ENCODE data around the gene ITPR1. TPM values are rescaled to one million over a fixed set of nuclear protein-coding genes. Genes with fewer than 3 reads are reported as not detected.

Gene ITPR1
- total and polyA plus RNA-seq, 2 experiments from 2014 or later, result 1.4 to 2.5 TPM

- Histone ChIP-seq H3K27ac (no peak overlapping the region), H3K4me2 (ENCODE audit: unreplicated experiment) (no peak overlapping the region), H3F3A (ENCODE audit: insufficient read depth) (no peaks in the 10 kb centered on the region), H3K79me2 (ENCODE audit: insufficient read depth) (no peaks in the 10 kb centered on the region), H3K9me2 (ENCODE audit: insufficient read depth) (no peaks in the 10 kb centered on the region), H2AFZ (no peak overlapping the region), H3K36me3 (ENCODE audit: low read depth) (no peaks in the 10 kb centered on the region), H3K27me3 (replicated peaks; ENCODE audit: insufficient read depth) (no peaks in the 10 kb centered on the region), H3K4me1 (ENCODE audit: insufficient read depth) (peaks cover 5% of the 10 kb centered on the region; the same call in 1 of the 2 replicates), H4K20me1 (ENCODE audit: insufficient read depth) (no peaks in the 10 kb centered on the region), H3K9ac (no peak overlapping the region), H3K4me3 (no peak overlapping the region), H3K9me3 (ENCODE audit: low read depth) (no peaks in the 10 kb centered on the region)
- DNase-seq, result no peak
- 63 to 66% methylated on average over 6 of the region's 6 CpGs for WGBS, 2 experiments (ENCODE audit: low coverage in 1 of 2, low lambda C conversion rate in 2 of 2, missing lambda C conversion rate in 2 of 2)
- TF ChIP-seq EZH2 (IDR thresholded peaks at IDR 0.05; ENCODE audit: insufficient read depth, poor library complexity, severe bottlenecking), result no peak
- no peak for TF ChIP-seq EZH2phosphoT487 (IDR thresholded peaks at IDR 0.05; ENCODE audit: insufficient read depth, low read depth)
- in situ Hi-C loops (cut with MboI), result no loop called here
Observed at GRCh38 chr3:4848176-4848825, 355.2 kb downstream of the ITPR1 start.

- H3F3A ChIP-seq (ENCODE audit: insufficient read depth), result no peaks in the 10 kb centered on the region
- no peak overlapping the region for H3K4me3 ChIP-seq
- H3K27me3 ChIP-seq (replicated peaks; ENCODE audit: insufficient read depth), result no peaks in the 10 kb centered on the region
- no peaks in the 10 kb centered on the region for H3K79me2 ChIP-seq (ENCODE audit: insufficient read depth)
- no peak overlapping the region for H3K27ac ChIP-seq
- H2AFZ ChIP-seq, result no peak overlapping the region
- H3K4me2 ChIP-seq (ENCODE audit: unreplicated experiment), result no peak overlapping the region
- TF ChIP-seq EZH2phosphoT487 (IDR thresholded peaks at IDR 0.05; ENCODE audit: insufficient read depth, low read depth) (no peak), EZH2 (IDR thresholded peaks at IDR 0.05; ENCODE audit: insufficient read depth, poor library complexity, severe bottlenecking) (no peak)
- H3K9ac ChIP-seq, result no peak overlapping the region
- no peaks in the 10 kb centered on the region for H3K36me3 ChIP-seq (ENCODE audit: low read depth)
- H4K20me1 ChIP-seq (ENCODE audit: insufficient read depth), result no peaks in the 10 kb centered on the region
- in situ Hi-C loops (cut with MboI), result no loop called here
- H3K4me1 ChIP-seq (ENCODE audit: insufficient read depth), result peaks cover 13% of the 10 kb centered on the region; the same call in 1 of the 2 replicates
- no peaks in the 10 kb centered on the region for H3K9me2 ChIP-seq (ENCODE audit: insufficient read depth)
- no peaks in the 10 kb centered on the region for H3K9me3 ChIP-seq (ENCODE audit: low read depth)
- DNase-seq, result no peak
- WGBS, 2 experiments (ENCODE audit: low coverage in 1 of 2, low lambda C conversion rate in 2 of 2, missing lambda C conversion rate in 2 of 2), result 77 to 83% methylated on average over 3 of the region's 3 CpGs
Observed at GRCh38 chr3:4849136-4849535, 356.0 kb downstream of the ITPR1 start.

GRCh38 chr3:4849739-4850138, 356.6 kb downstream of the ITPR1 start:
- H3F3A ChIP-seq (ENCODE audit: insufficient read depth), result no peaks in the 10 kb centered on the region

DNA sequence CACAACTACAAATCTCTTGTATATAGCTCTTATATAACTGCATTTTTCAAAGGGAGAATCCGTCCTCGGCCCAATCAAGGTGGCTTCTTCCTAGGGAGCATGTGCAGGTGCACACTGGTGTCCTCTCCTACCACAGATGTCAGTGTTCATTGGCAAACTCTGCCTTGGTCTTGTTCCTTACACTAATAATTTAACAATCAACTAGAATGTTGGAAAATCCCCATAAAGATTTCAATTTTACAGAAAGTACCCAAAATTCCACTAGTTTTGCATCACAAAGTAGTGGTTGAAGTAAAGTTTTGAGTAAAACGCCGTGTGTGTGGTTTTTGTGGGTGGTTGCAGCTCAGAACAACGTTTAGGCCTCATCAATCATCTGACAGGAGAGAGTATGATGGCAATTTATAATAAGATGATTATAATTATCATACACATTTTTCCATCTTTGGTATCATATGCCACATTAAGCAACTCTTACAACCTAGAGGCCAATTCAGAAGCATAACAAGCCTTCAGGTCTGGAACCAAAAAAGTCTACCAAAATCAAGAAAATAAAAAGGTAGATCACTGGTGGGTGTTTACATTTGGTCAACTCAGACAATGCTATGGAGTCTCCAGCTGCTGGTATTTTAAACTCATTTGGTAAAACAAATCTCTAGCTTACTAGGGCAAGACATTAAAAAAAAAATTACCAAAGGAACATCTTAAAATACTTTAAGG, 357.2 kb downstream of the ITPR1 start:
- Histone ChIP-seq H3F3A (ENCODE audit: insufficient read depth) (no peaks in the 10 kb centered on the region), H4K20me1 (ENCODE audit: insufficient read depth) (no peaks in the 10 kb centered on the region), H3K9me3 (ENCODE audit: low read depth) (no peaks in the 10 kb centered on the region), H3K79me2 (ENCODE audit: insufficient read depth) (no peaks in the 10 kb centered on the region), H3K27ac (no peak overlapping the region), H3K9me2 (ENCODE audit: insufficient read depth) (no peaks in the 10 kb centered on the region), H3K36me3 (ENCODE audit: low read depth) (no peaks in the 10 kb centered on the region), H3K9ac (no peak overlapping the region), H3K4me1 (ENCODE audit: insufficient read depth) (peaks cover 13% of the 10 kb centered on the region; the same call in 1 of the 2 replicates), H2AFZ (no peak overlapping the region), H3K4me3 (no peak overlapping the region), H3K27me3 (replicated peaks; ENCODE audit: insufficient read depth) (no peaks in the 10 kb centered on the region), H3K4me2 (ENCODE audit: unreplicated experiment) (no peak overlapping the region)
- no peak for DNase-seq
- 73 to 86% methylated on average over 5 of the region's 5 CpGs for WGBS, 2 experiments (ENCODE audit: low coverage in 1 of 2, low lambda C conversion rate in 2 of 2, missing lambda C conversion rate in 2 of 2)
- no peak for TF ChIP-seq EZH2 (IDR thresholded peaks at IDR 0.05; ENCODE audit: insufficient read depth, poor library complexity, severe bottlenecking)
- TF ChIP-seq EZH2phosphoT487 (IDR thresholded peaks at IDR 0.05; ENCODE audit: insufficient read depth, low read depth), result no peak
- in situ Hi-C loops (cut with MboI), result no loop called here

More at GRCh38 chr3:4849739-4850138, 356.6 kb downstream of the ITPR1 start:
- H3K9me2 ChIP-seq (ENCODE audit: insufficient read depth), result no peaks in the 10 kb centered on the region
- H3K36me3 ChIP-seq (ENCODE audit: low read depth), result no peaks in the 10 kb centered on the region
- no peak overlapping the region for H3K4me3 ChIP-seq
- TF ChIP-seq EZH2phosphoT487 (IDR thresholded peaks at IDR 0.05; ENCODE audit: insufficient read depth, low read depth), result no peak
- no peak for TF ChIP-seq EZH2 (IDR thresholded peaks at IDR 0.05; ENCODE audit: insufficient read depth, poor library complexity, severe bottlenecking)
- no peaks in the 10 kb centered on the region for H3K27me3 ChIP-seq (replicated peaks; ENCODE audit: insufficient read depth)
- H3K4me1 ChIP-seq (ENCODE audit: insufficient read depth), result peaks cover 13% of the 10 kb centered on the region; the same call in 1 of the 2 replicates
- H4K20me1 ChIP-seq (ENCODE audit: insufficient read depth), result no peaks in the 10 kb centered on the region
- no peaks in the 10 kb centered on the region for H3K79me2 ChIP-seq (ENCODE audit: insufficient read depth)
- no peak for DNase-seq
- no peak overlapping the region for H2AFZ ChIP-seq
- no peak overlapping the region for H3K9ac ChIP-seq
- no peaks in the 10 kb centered on the region for H3K9me3 ChIP-seq (ENCODE audit: low read depth)
- H3K4me2 ChIP-seq (ENCODE audit: unreplicated experiment), result no peak overlapping the region
- in situ Hi-C loops (cut with MboI), result no loop called here
- no peak overlapping the region for H3K27ac ChIP-seq
